Suprapubic skin (tissue), 4 donors: ENCODE data around the gene CNTN4. TPM values are rescaled to one million over a fixed set of nuclear protein-coding genes. Genes with fewer than 3 reads are reported as not detected.

ENCODE experiments used
- DNase-seq, 2 donors: peaks; one replicate each; pipeline ENCODE4 v3.0.0-alpha.2; 2019; ENCODE audit warnings: low spot score in 2 of 2
- H3K27ac ChIP-seq: fragments of 200-600 bp; sonication (generic); one replicate; pipeline ENCODE4 v1.5.1; 2019
- H3K27me3 ChIP-seq: fragments of 200-600 bp; sonication (generic); one replicate; pipeline ENCODE4 v1.5.1; 2019
- H3K36me3 ChIP-seq: fragments of 200-600 bp; sonication (generic); one replicate; pipeline ENCODE4 v1.5.1; 2019
- H3K4me1 ChIP-seq: fragments of 200-600 bp; sonication (generic); one replicate; pipeline ENCODE4 v1.5.1; 2019
- H3K4me3 ChIP-seq: fragments of 200-600 bp; sonication (generic); one replicate; pipeline ENCODE4 v1.5.1; 2019; ENCODE audit warnings: mild to moderate bottlenecking
- H3K9me3 ChIP-seq: fragments of 200-600 bp; sonication (generic); one replicate; pipeline ENCODE4 v1.5.1; 2019
- CTCF ChIP-seq, 2 donors: fragments of 200-600 bp in 1 of 2; fragments of 450-650 bp in 1 of 2; sonication (generic) in 1 of 2; IDR thresholded peaks; one replicate each; pipeline ENCODE4 v1.5.1; 2016 to 2019; ENCODE audit warnings: antibody characterized with exemption in 2 of 2, mild to moderate bottlenecking in 1 of 2, moderate library complexity in 1 of 2
- EP300 ChIP-seq: sonication (generic); formaldehyde crosslinking; IDR thresholded peaks from one replicate; pipeline ENCODE4 v1.6.1; 2017; ENCODE audit warnings: antibody characterized with exemption
- POLR2A ChIP-seq, 2 donors: fragments of 450-650 bp; IDR thresholded peaks; one replicate each; pipeline ENCODE4 v1.6.1; 2017; ENCODE audit warnings: antibody characterized with exemption in 2 of 2, mild to moderate bottlenecking in 2 of 2, moderate library complexity in 2 of 2
- POLR2AphosphoS5 ChIP-seq, 3 donors: sonication (generic); formaldehyde crosslinking; IDR thresholded peaks; one replicate each; pipeline ENCODE4 v1.6.1; 2017; ENCODE audit warnings: antibody characterized with exemption in 3 of 3
- WGBS: methylation state at CpG from one replicate; pipeline ENCODE4 v1.1.5; 2018; 5-methylcytosine and 5-hydroxymethylcytosine counted together
- total RNA-seq, 4 donors: library from RNA; depleted of rRNA; stranded (reverse); fragments of >200 nt; gene quantifications; one replicate each; pipeline ENCODE4 v1.1.0, GENCODE V29; 2016

Gene CNTN4
- total RNA-seq, 4 donors from 2014 or later = 0.60 to 8.1 (median 7.5) TPM

- Histone ChIP-seq H3K4me1 (no peaks in the 10 kb centered on the region), H3K27me3 (no peaks in the 10 kb centered on the region), H3K4me3 (no peak overlapping the region), H3K9me3 (no peaks in the 10 kb centered on the region), H3K36me3 (no peaks in the 10 kb centered on the region), H3K27ac (no peak overlapping the region)
- no peak for DNase-seq
- 82% methylated on average over 4 of the region's 4 CpGs for WGBS
- TF ChIP-seq POLR2A (IDR thresholded peaks at IDR 0.05) = no peak
- no peak for TF ChIP-seq EP300
- TF ChIP-seq CTCF (IDR thresholded peaks at IDR 0.05) = no peak
- TF ChIP-seq POLR2AphosphoS5 (IDR thresholded peaks at IDR 0.05) = no peak
Measured at GRCh38 chr3:2686816-2687502, 588.3 kb downstream of the CNTN4 start.

- Histone ChIP-seq H3K4me1 (no peaks in the 10 kb centered on the region), H3K36me3 (no peaks in the 10 kb centered on the region), H3K27me3 (no peaks in the 10 kb centered on the region), H3K4me3 (no peak overlapping the region), H3K9me3 (no peaks in the 10 kb centered on the region), H3K27ac (no peak overlapping the region)
- no peak for DNase-seq
- 66% methylated on average over 2 of the region's 2 CpGs for WGBS
- no peak for TF ChIP-seq CTCF (IDR thresholded peaks at IDR 0.05)
Measured at GRCh38 chr3:2697589-2697988, 598.9 kb downstream of the CNTN4 start.

GRCh38 chr3:2701471-2701870 lies 602.8 kb downstream of the CNTN4 start:
- DNase-seq = no peak
- no peak for TF ChIP-seq EP300
- TF ChIP-seq POLR2AphosphoS5 (IDR thresholded peaks at IDR 0.05) = no peak
- no peak for TF ChIP-seq CTCF (IDR thresholded peaks at IDR 0.05)
- TF ChIP-seq POLR2A (IDR thresholded peaks at IDR 0.05) = no peak
- Histone ChIP-seq H3K4me3 (no peak overlapping the region), H3K36me3 (no peaks in the 10 kb centered on the region), H3K27ac (no peak overlapping the region), H3K9me3 (no peaks in the 10 kb centered on the region), H3K4me1 (no peaks in the 10 kb centered on the region), H3K27me3 (no peaks in the 10 kb centered on the region)
- WGBS = 94% methylated on average over 3 of the region's 3 CpGs

- H3K36me3 ChIP-seq = no peaks in the 10 kb centered on the region
- H3K27ac ChIP-seq = no peak overlapping the region
- DNase-seq = no peak
- H3K4me1 ChIP-seq = no peaks in the 10 kb centered on the region
- no peak overlapping the region for H3K4me3 ChIP-seq
- no peaks in the 10 kb centered on the region for H3K27me3 ChIP-seq
- WGBS = 92% methylated on average over 5 of the region's 5 CpGs
- TF ChIP-seq POLR2AphosphoS5 (IDR thresholded peaks at IDR 0.05) = no peak
- TF ChIP-seq POLR2A (IDR thresholded peaks at IDR 0.05) = no peak
- TF ChIP-seq EP300 = no peak
- no peak for TF ChIP-seq CTCF (IDR thresholded peaks at IDR 0.05)
- no peaks in the 10 kb centered on the region for H3K9me3 ChIP-seq
Measured at GRCh38 chr3:2706144-2706835, 607.6 kb downstream of the CNTN4 start.

- Histone ChIP-seq H3K36me3 (no peaks in the 10 kb centered on the region), H3K4me3 (no peak overlapping the region), H3K27ac (no peak overlapping the region), H3K4me1 (no peaks in the 10 kb centered on the region), H3K27me3 (no peaks in the 10 kb centered on the region), H3K9me3 (no peaks in the 10 kb centered on the region)
- no peak for DNase-seq
- WGBS = 96% methylated on average over 3 of the region's 3 CpGs
- TF ChIP-seq CTCF (IDR thresholded peaks at IDR 0.05) (no peak), EP300 (no peak), POLR2AphosphoS5 (IDR thresholded peaks at IDR 0.05) (no peak), POLR2A (IDR thresholded peaks at IDR 0.05) (no peak)
Measured at GRCh38 chr3:2706836-2707210, 608.2 kb downstream of the CNTN4 start.
